Measurements from ENCODE around the gene CELA3A.

GRCh38 chr1:22018583-22019559 is 17.4 kb downstream of the CELA3A start:
- peak; percentile 25 to 33 (median 29) for TF ChIP-seq CTCF (optimal IDR thresholded peaks at IDR 0.05 in 1 of 3, IDR thresholded peaks at IDR 0.05 in 1 of 3, conservative IDR thresholded peaks at IDR 0.05 in 1 of 3; ENCODE audit: extremely low read depth in 1 of 3, insufficient read depth in 2 of 3, low read length in 3 of 3)
- no peak for TF ChIP-seq EZH2 (IDR thresholded peaks at IDR 0.05; ENCODE audit: low read length)

Measured in keratinocyte (primary cell).